Measurements from ENCODE around the gene SPEM2. TPM values are rescaled to one million over a fixed set of nuclear protein-coding genes. Genes with fewer than 3 reads are reported as not detected.
A peak's percentile ranks its signal among the peaks of the same experiment; 100 is the strongest.

SPEM2 gene
- total and polyA plus RNA-seq, 4 donors: not detected

DNA sequence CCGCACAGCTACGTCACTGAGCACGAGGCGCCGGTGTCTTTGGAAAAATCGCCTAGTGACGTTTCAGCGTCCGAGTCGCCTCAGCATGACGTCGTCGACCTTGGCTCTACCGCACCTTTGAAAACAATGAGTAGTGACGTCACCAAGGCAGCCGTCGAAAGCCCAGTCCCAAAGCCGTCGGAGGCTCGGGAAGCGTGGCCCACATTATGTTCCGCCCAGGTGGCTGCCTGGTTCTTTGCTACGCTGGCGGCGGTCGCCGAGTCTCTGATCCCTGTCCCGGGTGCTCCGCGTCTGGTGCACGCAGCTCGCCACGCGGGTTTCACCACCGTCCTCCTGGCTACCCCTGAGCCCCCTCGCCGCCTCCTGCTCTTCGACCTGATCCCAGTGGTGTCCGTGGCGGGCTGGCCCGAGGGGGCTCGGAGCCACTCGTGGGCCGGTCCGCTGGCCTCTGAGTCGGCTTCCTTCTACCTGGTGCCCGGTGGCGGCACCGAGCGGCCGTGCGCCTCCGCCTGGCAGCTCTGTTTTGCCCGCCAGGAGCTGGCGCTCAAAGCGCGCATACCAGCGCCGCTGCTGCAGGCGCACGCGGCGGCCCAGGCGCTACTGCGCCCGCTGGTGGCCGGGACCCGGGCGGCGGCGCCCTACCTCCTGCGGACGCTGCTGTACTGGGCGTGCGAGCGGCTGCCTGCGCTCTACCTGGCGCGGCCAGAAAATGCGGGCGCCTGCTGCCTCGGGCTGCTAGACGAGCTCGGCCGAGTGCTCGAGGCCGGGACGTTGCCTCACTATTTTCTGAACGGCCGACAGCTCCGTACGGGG lies 11.3 kb downstream of the SPEM2 start:
- H3K27me3 ChIP-seq (ENCODE audit: control insufficient read depth in 3 of 3, insufficient read depth in 3 of 3, low read length in 2 of 3): peaks cover 0 to 54% (median 37%) of the 10 kb centered on the region in 3 donors
- H3K4me3 ChIP-seq: no peak overlapping the region
- no peak overlapping the region for H3K9ac ChIP-seq (ENCODE audit: insufficient read depth in 1 of 2, low read length in 2 of 2)
- no peaks in the 10 kb centered on the region for H3K36me3 ChIP-seq (ENCODE audit: control insufficient read depth in 4 of 4, insufficient read depth in 4 of 4, low read length in 4 of 4)
- DNase-seq: peak; percentile 77 to 88 (median 87)
- TF ChIP-seq, protein P1, sequence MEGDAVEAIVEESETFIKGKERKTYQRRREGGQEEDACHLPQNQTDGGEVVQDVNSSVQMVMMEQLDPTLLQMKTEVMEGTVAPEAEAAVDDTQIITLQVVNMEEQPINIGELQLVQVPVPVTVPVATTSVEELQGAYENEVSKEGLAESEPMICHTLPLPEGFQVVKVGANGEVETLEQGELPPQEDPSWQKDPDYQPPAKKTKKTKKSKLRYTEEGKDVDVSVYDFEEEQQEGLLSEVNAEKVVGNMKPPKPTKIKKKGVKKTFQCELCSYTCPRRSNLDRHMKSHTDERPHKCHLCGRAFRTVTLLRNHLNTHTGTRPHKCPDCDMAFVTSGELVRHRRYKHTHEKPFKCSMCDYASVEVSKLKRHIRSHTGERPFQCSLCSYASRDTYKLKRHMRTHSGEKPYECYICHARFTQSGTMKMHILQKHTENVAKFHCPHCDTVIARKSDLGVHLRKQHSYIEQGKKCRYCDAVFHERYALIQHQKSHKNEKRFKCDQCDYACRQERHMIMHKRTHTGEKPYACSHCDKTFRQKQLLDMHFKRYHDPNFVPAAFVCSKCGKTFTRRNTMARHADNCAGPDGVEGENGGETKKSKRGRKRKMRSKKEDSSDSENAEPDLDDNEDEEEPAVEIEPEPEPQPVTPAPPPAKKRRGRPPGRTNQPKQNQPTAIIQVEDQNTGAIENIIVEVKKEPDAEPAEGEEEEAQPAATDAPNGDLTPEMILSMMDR (IDR thresholded peaks at IDR 0.05; ENCODE audit: control extremely low read depth, extremely low read depth): peak; percentile 83
- H3K9me3 ChIP-seq (ENCODE audit: control insufficient read depth in 4 of 4, insufficient read depth in 3 of 4, low read length in 3 of 4): no peaks in the 10 kb centered on the region
- 7 to 9% methylated on average over 85 to 92 of the region's 92 CpGs for WGBS, 2 donors
- peak; percentile 89 for ATAC-seq (ENCODE audit: insufficient read depth, low FRiP score)
- peak overlapping the region; percentile 59 to 62 for H3K27ac ChIP-seq (ENCODE audit: low read depth in 1 of 2, low read length in 1 of 2)
- peaks cover 0 to 36% (median 16%) of the 10 kb centered on the region in 5 donors for H3K4me1 ChIP-seq (ENCODE audit: control insufficient read depth in 5 of 5, insufficient read depth in 5 of 5, low read length in 5 of 5)

DNA sequence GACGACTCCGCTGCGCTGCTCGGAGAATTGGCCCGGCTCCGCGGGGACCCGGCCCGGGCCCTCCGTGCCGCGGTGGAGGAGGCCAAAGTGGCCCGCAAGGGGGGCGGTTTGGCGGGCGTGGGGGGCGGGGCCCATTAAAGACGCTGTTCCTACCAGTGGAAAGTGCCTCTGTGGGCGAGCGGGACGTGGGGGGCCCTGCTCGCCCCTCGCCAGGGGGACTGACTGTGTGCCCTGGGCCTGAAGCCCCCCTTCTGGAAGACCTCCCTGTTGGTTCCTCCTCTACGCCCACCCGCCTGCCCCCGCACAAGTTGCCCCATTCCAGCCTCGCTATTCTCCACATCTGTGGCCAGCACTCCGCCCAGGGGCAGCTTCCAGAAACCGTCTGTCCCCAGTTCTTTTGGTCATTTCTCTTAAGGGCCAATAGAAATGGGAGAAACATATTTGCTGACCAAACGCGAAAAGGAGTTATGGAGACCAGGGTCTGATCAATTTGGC lies 12.0 kb downstream of the SPEM2 start:
- WGBS, 2 donors: 30 to 35% methylated on average over 28 to 31 of the region's 31 CpGs
- Histone ChIP-seq H3K27ac (ENCODE audit: low read depth in 1 of 2, low read length in 1 of 2) (peak overlapping the region in 1 of 2 donors; percentile 62), H3K36me3 (ENCODE audit: control insufficient read depth in 4 of 4, insufficient read depth in 4 of 4, low read length in 4 of 4) (no peaks in the 10 kb centered on the region), H3K9me3 (ENCODE audit: control insufficient read depth in 4 of 4, insufficient read depth in 3 of 4, low read length in 3 of 4) (no peaks in the 10 kb centered on the region), H3K4me3 (no peak overlapping the region), H3K27me3 (ENCODE audit: control insufficient read depth in 3 of 3, insufficient read depth in 3 of 3, low read length in 2 of 3) (peaks cover 0 to 54% (median 37%) of the 10 kb centered on the region in 3 donors), H3K4me1 (ENCODE audit: control insufficient read depth in 5 of 5, insufficient read depth in 5 of 5, low read length in 5 of 5) (peaks cover 0 to 36% (median 16%) of the 10 kb centered on the region in 5 donors), H3K9ac (ENCODE audit: insufficient read depth in 1 of 2, low read length in 2 of 2) (no peak overlapping the region)
- TF ChIP-seq, protein P1 (IDR thresholded peaks at IDR 0.05; ENCODE audit: control extremely low read depth, extremely low read depth): no peak
- ATAC-seq (ENCODE audit: insufficient read depth, low FRiP score) (no peak), DNase-seq (no peak)

DNA sequence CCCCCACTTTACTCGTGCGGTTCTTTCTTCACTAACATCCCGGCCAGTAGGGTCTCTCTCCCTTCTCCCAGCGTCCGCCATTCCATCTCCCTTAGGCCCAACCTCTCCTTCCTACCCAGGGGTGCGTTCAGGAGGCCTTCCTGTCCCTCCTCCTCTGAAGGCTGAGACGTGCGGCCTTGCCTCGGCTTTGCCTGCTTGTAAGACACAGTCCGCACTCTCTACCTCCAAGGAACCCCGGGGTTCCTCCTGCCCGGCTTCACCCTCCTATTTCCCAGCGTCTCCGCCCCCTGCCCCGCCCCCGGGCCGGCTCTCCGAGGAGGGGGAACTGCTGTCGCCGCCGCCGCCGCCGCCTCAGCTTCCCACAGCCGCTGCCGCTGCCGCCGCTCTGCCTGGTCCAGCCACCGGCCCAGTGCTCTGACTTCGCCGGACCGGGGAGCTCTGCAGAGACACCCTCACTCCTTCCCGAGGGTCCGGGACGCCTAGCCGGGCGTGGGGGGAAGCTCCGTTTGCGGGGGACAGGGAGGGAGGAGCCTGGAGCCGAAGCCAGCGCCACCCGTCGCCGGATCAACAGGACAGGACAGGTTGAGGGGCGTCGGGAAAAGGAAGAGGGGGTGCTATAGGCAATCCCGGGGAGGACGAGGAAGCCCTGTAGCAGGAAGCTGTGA lies 12.7 kb downstream of the SPEM2 start:
- H3K27me3 ChIP-seq (ENCODE audit: control insufficient read depth in 3 of 3, insufficient read depth in 3 of 3, low read length in 2 of 3): peaks cover 0 to 54% (median 37%) of the 10 kb centered on the region in 3 donors
- TF ChIP-seq, protein P1 (IDR thresholded peaks at IDR 0.05; ENCODE audit: control extremely low read depth, extremely low read depth): no peak
- H3K27ac ChIP-seq (ENCODE audit: low read depth in 1 of 2, low read length in 1 of 2): no peak overlapping the region
- H3K9ac ChIP-seq (ENCODE audit: insufficient read depth in 1 of 2, low read length in 2 of 2): no peak overlapping the region
- ATAC-seq (ENCODE audit: insufficient read depth, low FRiP score) (no peak), DNase-seq (peak; percentile 36 to 57 (median 53))
- no peak overlapping the region for H3K4me3 ChIP-seq
- 7 to 16% methylated on average over 47 to 48 of the region's 48 CpGs for WGBS, 2 donors
- H3K4me1 ChIP-seq (ENCODE audit: control insufficient read depth in 5 of 5, insufficient read depth in 5 of 5, low read length in 5 of 5): peaks cover 0 to 36% (median 16%) of the 10 kb centered on the region in 5 donors
- no peaks in the 10 kb centered on the region for H3K9me3 ChIP-seq (ENCODE audit: control insufficient read depth in 4 of 4, insufficient read depth in 3 of 4, low read length in 3 of 4)
- H3K36me3 ChIP-seq (ENCODE audit: control insufficient read depth in 4 of 4, insufficient read depth in 4 of 4, low read length in 4 of 4): no peaks in the 10 kb centered on the region

Measured in lung (tissue), 12 donors.